ENCODE measurements around the gene OSTC.
"Not testable (repeated sequence)": the region's sequence is repeated elsewhere in the genome, so short reads cannot be mapped to it uniquely, and the experiment has no call there.

OSTC gene

GRCh38 chr4:108649863-108650211 lies 562 bp upstream of the OSTC start:
- no peak for DNase-seq

- no peak for DNase-seq
These were observed 804 bp downstream of the OSTC start for GRCh38 chr4:108651014-108651791.

- DNase-seq, result no peak
These were observed 12.2 kb downstream of the OSTC start for GRCh38 chr4:108662629-108663028.

- no peak for DNase-seq
These were observed 24.1 kb downstream of the OSTC start for GRCh38 chr4:108674356-108674977.

- DNase-seq, result no peak
These were observed 31.0 kb downstream of the OSTC start for GRCh38 chr4:108681321-108681809.

GRCh38 chr4:108683479-108683878 lies 33.1 kb downstream of the OSTC start:
- no peak for DNase-seq

- DNase-seq, result no peak
These were observed 34.8 kb downstream of the OSTC start for GRCh38 chr4:108685036-108685686.

- no peak for DNase-seq
These were observed 40.3 kb downstream of the OSTC start for GRCh38 chr4:108690738-108691137.

- no peak for DNase-seq
These were observed 42.8 kb downstream of the OSTC start for GRCh38 chr4:108693211-108693610.

GRCh38 chr4:108693819-108694218 lies 43.4 kb downstream of the OSTC start:
- no peak for DNase-seq

GRCh38 chr4:108694423-108694822 lies 44.0 kb downstream of the OSTC start:
- DNase-seq, result no peak

- DNase-seq, result no peak
These were observed 44.7 kb downstream of the OSTC start for GRCh38 chr4:108695062-108695461.

GRCh38 chr4:108696160-108696559 lies 45.8 kb downstream of the OSTC start:
- no peak for DNase-seq

- peak; percentile 26 for DNase-seq
These were observed 49.8 kb downstream of the OSTC start for GRCh38 chr4:108700081-108700757.

GRCh38 chr4:108702960-108703359 lies 52.6 kb downstream of the OSTC start:
- no peak for DNase-seq

- no peak for DNase-seq
These were observed 53.0 kb downstream of the OSTC start for GRCh38 chr4:108703370-108703769.

GRCh38 chr4:108703966-108704365 lies 53.6 kb downstream of the OSTC start:
- DNase-seq, result no peak

GRCh38 chr4:108706289-108706688 lies 55.9 kb downstream of the OSTC start:
- no peak for DNase-seq

- no peak for DNase-seq
These were observed 58.8 kb downstream of the OSTC start for GRCh38 chr4:108709234-108709633.

GRCh38 chr4:108709722-108710121 lies 59.3 kb downstream of the OSTC start:
- DNase-seq, result no peak

- not testable (repeated sequence) for DNase-seq
These were observed 60.2 kb downstream of the OSTC start for GRCh38 chr4:108710578-108710977.

- DNase-seq, result no peak
These were observed 64.5 kb downstream of the OSTC start for GRCh38 chr4:108714880-108715279.

- DNase-seq, result no peak
These were observed 65.9 kb downstream of the OSTC start for GRCh38 chr4:108716340-108716739.
